A673 (cell line): ENCODE measurements around the gene GATA5. TPM values are rescaled to one million over a fixed set of nuclear protein-coding genes. Genes with fewer than 3 reads are reported as not detected.

Experiments
- BruUV-seq: library from RNA; stranded (reverse); fragments of 400-500 nt; replicated peaks from 2 replicates; lab custom pipeline; 2021; lab: Mats Ljungman, UMichigan
- CTCF ChIA-PET: fragments of 300-600 bp; sonication (Branson Sonifier 250); formaldehyde crosslinking; loops from one replicate; lab custom pipeline; 2022; ENCODE audit warnings: antibody characterized with exemption; lab: Charles Lee
- POLR2A ChIA-PET: fragments of 300-600 bp; sonication (Branson Sonifier 250); formaldehyde crosslinking; loops from one replicate; lab custom pipeline; 2022; ENCODE audit warnings: antibody characterized with exemption; ENCODE audit not compliant: low non-redundant PET; lab: Charles Lee
- DNase-seq: peaks from one replicate; pipeline ENCODE4 v3.0.0-alpha.2; 2015; ENCODE audit warnings: low spot score
- H3K27ac ChIP-seq: fragments of 200-600 bp; sonication (generic); 2 replicates; pipeline ENCODE4 v1.5.1; 2016; ENCODE audit warnings: mixed run types, low read depth, mild to moderate bottlenecking, mixed read lengths, antibody characterized with exemption, low read length; ENCODE audit not compliant: poor library complexity, severe bottlenecking
- H3K27me3 ChIP-seq: fragments of 200-600 bp; sonication (generic); replicated peaks from 2 replicates; pipeline ENCODE4 v1.6.1; 2017; ENCODE audit warnings: mixed run types, low read depth, mild to moderate bottlenecking, mixed read lengths, antibody characterized with exemption, low read length; ENCODE audit not compliant: insufficient read depth, poor library complexity
- H3K36me3 ChIP-seq: fragments of 200-600 bp; sonication (generic); 2 replicates; pipeline ENCODE4 v1.6.1; 2016; ENCODE audit warnings: mixed run types, mild to moderate bottlenecking, mixed read lengths, antibody characterized with exemption, low read length; ENCODE audit not compliant: insufficient read depth, poor library complexity, severe bottlenecking
- H3K4me1 ChIP-seq: fragments of 200-600 bp; sonication (generic); 2 replicates; pipeline ENCODE4 v1.6.1; 2017; ENCODE audit warnings: mixed run types, mild to moderate bottlenecking, mixed read lengths, antibody characterized with exemption, low read length; ENCODE audit not compliant: insufficient read depth, poor library complexity, severe bottlenecking
- H3K4me3 ChIP-seq: fragments of 200-600 bp; sonication (generic); 2 replicates; pipeline ENCODE4 v1.5.1; 2016; ENCODE audit warnings: low read depth, mixed run types, mild to moderate bottlenecking, mixed read lengths, low read length; ENCODE audit not compliant: poor library complexity, severe bottlenecking
- H3K9me3 ChIP-seq: fragments of 200-600 bp; sonication (generic); 2 replicates; pipeline ENCODE4 v1.6.1; 2016; ENCODE audit warnings: mixed run types, low read depth, mild to moderate bottlenecking, mixed read lengths, antibody characterized with exemption, low read length; ENCODE audit not compliant: poor library complexity, severe bottlenecking
- EZH2 ChIP-seq: fragments of 200-600 bp; sonication (generic); IDR thresholded peaks from 2 replicates; pipeline ENCODE4 v1.6.1; 2017; ENCODE audit warnings: borderline replicate concordance, low read depth, mild to moderate bottlenecking, mixed read lengths, antibody characterized with exemption, low read length; ENCODE audit not compliant: poor library complexity, severe bottlenecking
- intact Hi-C: fragments of 100-400 bp; cut with micrococcal nuclease; formaldehyde crosslinking; loops from one replicate; pipeline ENCODE4 v1.10.0; 2022; ENCODE audit not compliant: unreplicated experiment
- total RNA-seq: library from RNA; stranded (reverse); gene quantifications from 2 replicates; pipeline ENCODE4 v1.2.3, GENCODE V29; 2021
- TF ChIP-seq, protein P1 (sequence below): fragments of 300-800, 200-600 bp; sonication (generic); conservative IDR thresholded peaks from 2 replicates; pipeline ENCODE4 v1.5.1; 2017; ENCODE audit warnings: low read depth, mild to moderate bottlenecking, antibody characterized with exemption, low read length, moderate library complexity, mixed read lengths

Gene GATA5
- total RNA-seq, 1 experiment from 2014 or later: not detected

DNA sequence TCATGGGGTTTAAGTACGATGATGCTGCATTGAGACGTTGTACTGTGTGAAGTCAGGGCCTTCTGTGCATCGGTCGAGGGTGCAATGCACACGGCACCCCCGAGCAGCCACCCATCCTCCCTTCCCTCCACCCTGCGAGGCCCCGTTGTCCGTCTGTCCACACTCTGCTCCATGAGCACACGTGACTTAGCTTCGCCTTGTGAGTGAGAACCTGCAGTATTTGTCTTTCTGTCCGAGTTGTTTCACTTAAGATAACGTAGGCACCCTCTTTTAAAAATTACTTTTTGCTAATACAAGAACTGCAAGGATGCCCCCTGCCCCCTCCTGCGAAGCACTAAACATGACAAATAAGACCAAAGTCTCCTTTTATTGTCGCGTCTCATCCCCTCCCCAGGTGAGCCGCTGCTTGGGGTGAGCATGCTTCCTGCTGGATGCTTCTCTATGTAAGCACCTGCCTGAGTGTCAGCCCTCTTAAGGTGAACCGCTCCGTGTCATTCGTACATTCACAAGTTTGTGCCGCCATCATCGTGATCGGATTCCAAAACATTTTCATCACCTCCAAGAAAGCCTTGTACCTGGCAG lies 44.8 kb downstream of the GATA5 start:
- H3K4me1 ChIP-seq: no peaks in the 10 kb centered on the region
- H3K27me3 ChIP-seq: peaks cover 45% of the 10 kb centered on the region
- H3K4me3 ChIP-seq: no peak overlapping the region
- H3K9me3 ChIP-seq: no peaks in the 10 kb centered on the region
- DNase-seq: no peak
- no peak overlapping the region for H3K27ac ChIP-seq
- intact Hi-C loops: no loop called here
- TF ChIP-seq EZH2: no peak
- TF ChIP-seq, protein P1, sequence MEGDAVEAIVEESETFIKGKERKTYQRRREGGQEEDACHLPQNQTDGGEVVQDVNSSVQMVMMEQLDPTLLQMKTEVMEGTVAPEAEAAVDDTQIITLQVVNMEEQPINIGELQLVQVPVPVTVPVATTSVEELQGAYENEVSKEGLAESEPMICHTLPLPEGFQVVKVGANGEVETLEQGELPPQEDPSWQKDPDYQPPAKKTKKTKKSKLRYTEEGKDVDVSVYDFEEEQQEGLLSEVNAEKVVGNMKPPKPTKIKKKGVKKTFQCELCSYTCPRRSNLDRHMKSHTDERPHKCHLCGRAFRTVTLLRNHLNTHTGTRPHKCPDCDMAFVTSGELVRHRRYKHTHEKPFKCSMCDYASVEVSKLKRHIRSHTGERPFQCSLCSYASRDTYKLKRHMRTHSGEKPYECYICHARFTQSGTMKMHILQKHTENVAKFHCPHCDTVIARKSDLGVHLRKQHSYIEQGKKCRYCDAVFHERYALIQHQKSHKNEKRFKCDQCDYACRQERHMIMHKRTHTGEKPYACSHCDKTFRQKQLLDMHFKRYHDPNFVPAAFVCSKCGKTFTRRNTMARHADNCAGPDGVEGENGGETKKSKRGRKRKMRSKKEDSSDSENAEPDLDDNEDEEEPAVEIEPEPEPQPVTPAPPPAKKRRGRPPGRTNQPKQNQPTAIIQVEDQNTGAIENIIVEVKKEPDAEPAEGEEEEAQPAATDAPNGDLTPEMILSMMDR: no peak
- CTCF ChIA-PET: no interaction called here
- BruUV-seq: no TSS peak
- no peaks in the 10 kb centered on the region for H3K36me3 ChIP-seq
- POLR2A ChIA-PET: no interaction called here

DNA sequence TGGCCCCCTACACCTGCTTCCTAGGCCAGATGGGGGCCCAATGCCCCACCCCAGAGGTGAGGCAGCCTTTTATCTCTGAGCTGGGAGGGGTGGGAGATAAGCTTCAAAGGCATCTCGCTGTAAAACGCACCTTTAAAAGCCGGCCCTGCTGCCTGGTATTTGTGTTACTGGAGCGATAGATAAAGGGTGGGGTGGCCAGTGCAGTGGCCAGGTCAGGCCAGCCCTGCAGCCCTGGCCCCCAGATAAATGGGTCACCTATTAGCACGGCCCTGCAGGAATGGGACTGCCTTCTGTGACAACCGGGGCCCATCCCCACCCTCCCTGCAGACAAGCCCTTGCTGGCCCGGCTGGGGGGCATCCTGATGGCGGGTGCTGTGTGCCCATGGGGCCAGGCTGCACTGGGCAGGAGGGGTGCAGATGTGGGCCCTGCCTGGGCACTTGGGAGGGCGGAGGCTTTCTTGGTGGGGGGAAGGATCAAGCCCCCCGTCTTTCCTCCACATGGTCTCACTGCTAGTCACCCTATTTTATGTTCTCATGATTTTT lies 45.4 kb downstream of the GATA5 start:
- Histone ChIP-seq H3K4me1 (no peaks in the 10 kb centered on the region), H3K36me3 (no peaks in the 10 kb centered on the region), H3K27me3 (peaks cover 39% of the 10 kb centered on the region), H3K4me3 (no peak overlapping the region), H3K27ac (no peak overlapping the region), H3K9me3 (no peaks in the 10 kb centered on the region)
- intact Hi-C loops: no loop called here
- no peak for DNase-seq
- POLR2A ChIA-PET: no interaction called here
- no TSS peak for BruUV-seq
- TF ChIP-seq EZH2: no peak
- TF ChIP-seq, protein P1: no peak
- CTCF ChIA-PET: no interaction called here

DNA sequence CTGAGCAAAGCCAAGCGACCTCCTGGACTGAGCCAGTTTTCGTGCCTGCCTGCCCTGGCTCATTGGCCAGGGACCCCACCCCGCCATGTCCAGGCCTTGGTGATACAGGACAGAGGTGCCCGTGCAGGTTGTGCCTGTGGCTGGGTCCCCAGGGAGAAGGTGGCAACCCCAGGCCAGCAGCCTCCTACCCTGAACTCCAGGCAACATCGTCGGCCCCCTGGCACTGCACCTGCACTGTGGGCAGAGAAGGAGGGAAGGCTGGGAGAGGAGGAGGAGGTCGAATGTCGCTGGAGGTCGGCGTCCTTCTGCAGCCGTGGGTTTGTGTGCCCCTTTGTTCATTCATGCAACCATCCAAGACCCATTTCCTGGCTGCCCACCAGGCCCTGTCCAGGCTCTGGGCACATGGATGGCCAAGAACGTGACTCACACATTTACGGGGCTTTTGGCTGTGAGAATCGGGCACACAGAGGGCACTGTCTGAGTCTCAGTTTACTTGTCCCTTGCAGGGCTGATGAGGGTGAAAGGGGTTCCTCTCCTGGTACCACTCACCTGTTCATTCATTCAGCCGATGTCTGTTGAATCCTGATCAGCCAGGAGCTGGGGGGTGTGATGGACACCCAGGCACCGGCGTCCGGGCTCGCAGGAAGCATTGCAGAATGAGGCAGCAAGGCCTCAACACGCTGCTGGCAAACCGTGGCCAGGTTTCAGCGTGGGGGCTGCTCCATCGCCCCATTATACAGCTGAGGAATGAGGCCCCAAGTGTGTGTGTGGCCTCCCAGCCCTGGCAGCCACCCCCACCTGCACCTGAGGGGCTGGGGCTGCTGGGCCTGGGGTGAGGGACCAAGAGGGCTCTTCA lies 46.1 kb downstream of the GATA5 start:
- no TSS peak for BruUV-seq
- Histone ChIP-seq H3K27ac (no peak overlapping the region), H3K27me3 (peaks cover 32% of the 10 kb centered on the region), H3K4me3 (no peak overlapping the region), H3K4me1 (no peaks in the 10 kb centered on the region), H3K36me3 (no peaks in the 10 kb centered on the region), H3K9me3 (no peaks in the 10 kb centered on the region)
- ChIA-PET POLR2A (no interaction called here), CTCF (no interaction called here)
- no peak for DNase-seq
- TF ChIP-seq, protein P1: no peak
- TF ChIP-seq EZH2: no peak
- intact Hi-C loops: no loop called here
